Smooth muscle cell of bladder (primary cell): ENCODE results near the gene TGFB1I1. TPM values are rescaled to one million over a fixed set of nuclear protein-coding genes. Genes with fewer than 3 reads are reported as not detected.

Experiments
- total RNA-seq: library from RNA; depleted of rRNA; stranded (reverse); fragments of >200 nt; gene quantifications from 2 replicates; pipeline ENCODE4 v1.2.3, GENCODE V29; 2014

The TGFB1I1 gene
- 21.3 and 23.3 TPM in 2 replicates for total RNA-seq

GRCh38 chr16:31471875-31472708 lies at the start of gene TGFB1I1:
Gene TGFB1I1 (plus strand): TSS chr16:31472152. CDS start chr16:31472189, 37 bp downstream.

DNA sequence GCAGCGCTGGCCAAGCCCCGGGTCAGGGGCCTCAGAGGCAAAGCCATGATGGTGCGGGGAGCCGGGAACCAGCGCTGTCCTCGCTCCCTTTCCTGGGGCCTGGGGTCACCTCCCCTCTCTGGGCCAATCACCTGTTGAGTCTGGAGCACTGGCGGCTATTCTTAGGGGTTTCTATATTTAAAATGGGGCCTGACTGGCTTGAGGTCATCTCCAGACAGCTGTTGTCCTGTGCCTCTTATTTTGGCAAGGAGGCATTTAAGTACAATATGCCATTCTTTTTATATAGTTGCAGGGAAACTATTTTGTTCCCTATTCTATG lies 43.7 kb upstream of the TGFB1I1 start, which contains the start of gene COX6A2:
COX6A2 (minus strand) TSS at position 82 of the 319 bp plus-strand sequence; CDS start at position 47, 35 bp downstream.

DNA sequence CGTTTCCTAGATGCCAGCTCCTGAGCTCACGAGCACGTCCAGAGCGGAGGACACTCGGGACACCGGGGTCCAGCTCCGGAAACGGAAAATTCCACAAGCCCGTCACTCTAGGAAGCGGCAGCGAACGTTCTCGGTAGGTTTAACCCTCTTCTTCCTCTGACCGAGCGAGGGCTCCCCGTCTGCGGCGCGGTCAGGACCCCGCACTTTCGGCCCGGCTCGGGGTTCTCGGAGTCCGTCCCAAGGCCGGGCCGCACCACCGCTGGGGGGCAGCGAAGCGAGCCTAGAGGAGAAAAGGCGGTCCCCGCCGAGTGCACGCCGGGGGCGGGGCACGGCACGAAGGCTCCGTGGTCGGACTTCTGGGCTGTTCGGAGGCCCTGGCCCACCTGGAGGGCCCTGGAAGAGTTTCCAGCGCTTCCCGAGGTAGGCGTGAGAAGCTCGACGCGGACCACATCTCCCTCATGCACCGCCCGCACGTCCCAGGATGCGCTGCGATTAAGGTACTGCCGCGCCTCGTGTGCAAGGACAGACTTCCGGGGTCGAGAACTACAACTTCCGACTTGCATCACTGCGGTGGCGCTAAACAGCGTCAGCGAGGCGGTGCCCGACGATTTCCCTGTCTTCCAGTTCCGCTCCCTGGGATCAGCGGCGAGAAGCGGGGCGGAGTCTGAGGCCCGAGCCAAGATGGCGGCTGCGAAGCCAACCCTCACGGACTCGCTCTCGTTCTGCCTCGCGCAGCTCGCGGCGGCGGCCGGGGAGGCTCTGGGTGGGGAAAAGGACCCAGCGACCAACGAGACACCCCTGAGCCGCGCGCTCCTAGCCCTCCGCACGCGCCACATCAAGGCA lies 12.9 kb upstream of the TGFB1I1 start, which contains the start of gene ARMC5:
ARMC5 (plus strand) TSS at position 658 of the 843 bp plus-strand sequence; CDS start at position 682, 24 bp downstream.

GRCh38 chr16:31483081-31483480 lies 11.1 kb downstream of the TGFB1I1 start, which contains the start of gene SLC5A2:
Gene SLC5A2 (plus strand): TSS chr16:31483123. CDS start chr16:31483137, 14 bp downstream.

GRCh38 chr16:31507929-31508705 lies 36.2 kb downstream of the TGFB1I1 start, which contains the start of gene RUSF1:
Gene RUSF1 (minus strand): TSS chr16:31508391. CDS start chr16:31508373, 18 bp downstream.

Other genes with a start within 250 kb of the TGFB1I1 start
- not detected in 2 replicates for gene ITGAM, start 212.2 kb upstream of the TGFB1I1 start, total RNA-seq
- under 0.01 TPM in 1 of 2 replicates, not detected in the other for gene ITGAX, start 117.0 kb upstream of the TGFB1I1 start, total RNA-seq
- gene ITGAD, start 78.8 kb upstream of the TGFB1I1 start, total RNA-seq, result not detected in 2 replicates
- not detected in 2 replicates for gene COX6A2, start 43.8 kb upstream of the TGFB1I1 start, total RNA-seq
- gene ZNF843, start 29.4 kb upstream of the TGFB1I1 start, total RNA-seq, result 0.43 and 0.46 TPM in 2 replicates
- gene ARMC5, start 12.7 kb upstream of the TGFB1I1 start, total RNA-seq, result 5.3 and 5.9 TPM in 2 replicates
- under 0.01 TPM in 1 of 2 replicates, not detected in the other for gene SLC5A2, start 11.0 kb downstream of the TGFB1I1 start, total RNA-seq
- 35.4 and 47.3 TPM in 2 replicates for gene RUSF1, start 36.2 kb downstream of the TGFB1I1 start, total RNA-seq
- not detected in 2 replicates for gene AHSP, start 55.7 kb downstream of the TGFB1I1 start, total RNA-seq